GM12878 (cell line): ENCODE measurements around the gene PPP1R14B. TPM values are rescaled to one million over a fixed set of nuclear protein-coding genes. Genes with fewer than 3 reads are reported as not detected.

Experiments used
- ATAC-seq: fragments of 200-7000 bp; cut with Tn5 transposase; 3 replicates; pipeline ENCODE4 v1.9.1; 2020; ENCODE audit warnings: mild to moderate bottlenecking, moderate library complexity
- BruUV-seq: library from RNA; stranded (reverse); fragments of 400-500 nt; replicated peaks from 2 replicates; lab custom pipeline; 2021; lab: Mats Ljungman, UMichigan
- CTCF ChIA-PET: fragments of 300-600 bp; sonication (Branson Sonifier 250); formaldehyde crosslinking; extraction: SDS; loops from one replicate; lab custom pipeline; 2021; ENCODE audit warnings: inconsistent platforms; lab: Yijun Ruan, JAX
- POLR2A ChIA-PET: fragments of 350-600 bp; formaldehyde crosslinking; extraction: SDS; loops from one replicate; lab custom pipeline; 2021; ENCODE audit warnings: inconsistent platforms; lab: Charles Lee
- RAD21 ChIA-PET: fragments of 300-600 bp; sonication (Branson Sonifier 250); formaldehyde crosslinking; loops from one replicate; lab custom pipeline; 2023; ENCODE audit warnings: antibody characterized with exemption; ENCODE audit not compliant: unreplicated experiment; lab: Charles Lee
- SMC1A ChIA-PET: fragments of 300-600 bp; sonication (Branson Sonifier 250); formaldehyde crosslinking; loops from one replicate; lab custom pipeline; 2023; ENCODE audit not compliant: unreplicated experiment, uncharacterized antibody; lab: Charles Lee
- DNase-seq: peaks from one replicate; pipeline ENCODE4 v3.0.0-alpha.2; 2011; ENCODE audit warnings: low read depth, low spot score
- FAIRE-seq: peaks from 3 replicates; lab custom pipeline; 2011; peaks lifted over from hg19 to GRCh38; lab: Jason Lieb, UNC
- H2AFZ ChIP-seq: 2 replicates; pipeline ENCODE4 v1.6.0; 2011; ENCODE audit warnings: low read depth, low read length, control low read depth; ENCODE audit not compliant: control insufficient read depth
- H3K27ac ChIP-seq: 2 replicates; pipeline ENCODE4 v1.5.1; 2011; ENCODE audit warnings: control low read depth; ENCODE audit not compliant: control insufficient read depth, insufficient read depth
- H3K27me3 ChIP-seq, 2 experiments: replicated peaks in 1 of 2; 2 replicates each; pipeline versions ENCODE4 v1.6.0 to v1.6.1; 2011; ENCODE audit warnings: low read length in 1 of 2; ENCODE audit not compliant: control insufficient read depth in 2 of 2, insufficient read depth in 2 of 2
- H3K36me3 ChIP-seq, 2 experiments: 2 replicates each; pipeline ENCODE4 v1.5.1; 2011; ENCODE audit warnings: low read length in 1 of 2; ENCODE audit not compliant: control insufficient read depth in 2 of 2, insufficient read depth in 2 of 2
- H3K4me1 ChIP-seq: 2 replicates; pipeline ENCODE4 v1.6.1; 2011; ENCODE audit warnings: mild to moderate bottlenecking, low read length, moderate library complexity, mixed read lengths; ENCODE audit not compliant: control insufficient read depth, insufficient read depth
- H3K4me2 ChIP-seq: 2 replicates; pipeline ENCODE4 v1.6.0; 2011; ENCODE audit warnings: control low read depth; ENCODE audit not compliant: control insufficient read depth, insufficient read depth
- H3K4me3 ChIP-seq: fragments of 200-600 bp; sonication (generic); 2 replicates; pipeline ENCODE4 v1.5.1; 2016
- H3K79me2 ChIP-seq: 2 replicates; pipeline ENCODE4 v1.6.0; 2011; ENCODE audit warnings: low read length; ENCODE audit not compliant: control insufficient read depth, insufficient read depth
- H3K9ac ChIP-seq: 2 replicates; pipeline ENCODE4 v1.8.0; 2011; ENCODE audit warnings: low read length, control low read depth, mixed read lengths; ENCODE audit not compliant: control insufficient read depth, insufficient read depth
- H3K9me3 ChIP-seq: replicated peaks from 3 replicates; pipeline ENCODE4 v1.5.1; 2011; ENCODE audit warnings: mild to moderate bottlenecking, low read length; ENCODE audit not compliant: control insufficient read depth, insufficient read depth
- H4K20me1 ChIP-seq: 2 replicates; pipeline ENCODE4 v1.6.0; 2011; ENCODE audit not compliant: control insufficient read depth, insufficient read depth
- CEBPB ChIP-seq, 2 experiments: fragments of 150-350 bp in 1 of 2; IDR thresholded peaks; 2 replicates each; pipeline ENCODE4 v1.6.1; 2012 to 2014; ENCODE audit warnings: low read depth in 2 of 2, low read length in 2 of 2, borderline replicate concordance in 1 of 2, inconsistent platforms in 1 of 2
- CHD2 ChIP-seq: IDR thresholded peaks from 2 replicates; pipeline ENCODE4 v1.6.1; 2011; ENCODE audit warnings: low read depth, low read length, improper control_type of control experiment, borderline replicate concordance
- PAX5 ChIP-seq: IDR thresholded peaks from 2 replicates; pipeline ENCODE4 v1.6.1; 2011; ENCODE audit warnings: low read depth, low read length, borderline replicate concordance
- PAX8 ChIP-seq: fragments of 450-650 bp; IDR thresholded peaks from 2 replicates; pipeline ENCODE4 v1.6.1; 2017; ENCODE audit warnings: mild to moderate bottlenecking, moderate library complexity
- WGBS: methylation state at CpG from one replicate; pipeline ENCODE4 v1.1.6; 2016; ENCODE audit warnings: low lambda C conversion rate; ENCODE audit not compliant: insufficient replicate concordance, insufficient coverage; ENCODE audit errors: missing lambda C conversion rate; 5-methylcytosine and 5-hydroxymethylcytosine counted together
- in situ Hi-C: fragments of 300-500 bp; cut with MboI; formaldehyde crosslinking; loops from 9 replicates; pipeline ENCODE4 v1.14.3; 2018; ENCODE audit warnings: mixed read lengths
- intact Hi-C: fragments of 100-400 bp; cut with micrococcal nuclease; formaldehyde crosslinking; loops from one replicate; pipeline ENCODE4 v1.14.2; 2022; ENCODE audit not compliant: unreplicated experiment
- polyA plus RNA-seq, 11 experiments: library from polyadenylated mRNA; depleted of rRNA in 4 of 11; unstranded in 6 of 11; stranded (reverse) in 5 of 11; fragments of >200 nt; fragmentation: Nextera tagmentation in 4 of 11; fragmentation: Illumina TruSeq in 1 of 11; extraction: Ambion mirVana in 4 of 11; extraction: Trizol in 1 of 11; gene quantifications; 1 replicate in 1 of 11; 2 replicates in 10 of 11; pipeline versions ENCODE4 v1.2.1 to v1.2.3, GENCODE V29; 2011 to 2016; ENCODE audit warnings: inconsistent platforms in 2 of 11, missing spikeins in 2 of 11, low read depth in 1 of 11
- total RNA-seq, 4 experiments: library from RNA; depleted of rRNA in 3 of 4; stranded (reverse); fragments of >200 nt in 3 of 4; fragmentation: Illumina TruSeq in 1 of 4; extraction: Trizol in 1 of 4; gene quantifications; 2 replicates each; pipeline versions ENCODE4 v1.2.1 to v1.2.3, GENCODE V29; 2013 to 2021
- TF ChIP-seq, protein P1 (sequence below): IDR thresholded peaks from 2 replicates; pipeline ENCODE4 v1.6.1; 2012; ENCODE audit warnings: mild to moderate bottlenecking, low read depth, low read length
- TF ChIP-seq, protein P2 (sequence below), 3 experiments: IDR thresholded peaks in 2 of 3; conservative IDR thresholded peaks in 1 of 3; 2 replicates each; pipeline ENCODE4 v1.5.1; 2011; ENCODE audit warnings: low read depth in 3 of 3, low read length in 3 of 3, mild to moderate bottlenecking in 3 of 3, control low read depth in 2 of 3, moderate library complexity in 2 of 3, inconsistent platforms in 1 of 3, mixed read lengths in 1 of 3; ENCODE audit not compliant: control insufficient read depth in 2 of 3, insufficient read depth in 1 of 3; ENCODE audit errors: extremely low read depth in 1 of 3

Gene PPP1R14B
- total and polyA plus RNA-seq, 10 of the 15 experiments (the other 5 are each of a cell fraction or from before 2014, with no cell fraction given) = 8.4 to 283 (median 124) TPM

DNA sequence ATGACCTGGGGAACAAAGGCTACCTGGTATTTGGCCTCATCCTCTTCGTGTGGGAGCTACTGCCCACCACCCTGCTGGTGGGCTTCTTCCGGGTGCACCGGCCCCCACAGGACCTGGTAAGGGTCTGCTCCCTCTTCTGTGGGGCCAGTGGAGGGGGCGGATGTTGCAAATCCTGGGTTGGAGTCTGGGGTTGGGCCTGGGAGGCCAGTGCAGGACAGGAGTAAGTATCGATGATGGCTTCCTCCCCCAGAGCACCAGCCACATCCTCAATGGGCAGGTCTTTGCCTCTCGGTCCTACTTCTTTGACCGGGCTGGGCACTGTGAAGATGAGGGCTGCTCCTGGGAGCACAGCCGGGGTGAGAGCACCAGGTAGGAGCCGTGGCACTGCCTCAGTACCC, 41.6 kb upstream of the PPP1R14B start (continued):
- TF ChIP-seq, protein P1, sequence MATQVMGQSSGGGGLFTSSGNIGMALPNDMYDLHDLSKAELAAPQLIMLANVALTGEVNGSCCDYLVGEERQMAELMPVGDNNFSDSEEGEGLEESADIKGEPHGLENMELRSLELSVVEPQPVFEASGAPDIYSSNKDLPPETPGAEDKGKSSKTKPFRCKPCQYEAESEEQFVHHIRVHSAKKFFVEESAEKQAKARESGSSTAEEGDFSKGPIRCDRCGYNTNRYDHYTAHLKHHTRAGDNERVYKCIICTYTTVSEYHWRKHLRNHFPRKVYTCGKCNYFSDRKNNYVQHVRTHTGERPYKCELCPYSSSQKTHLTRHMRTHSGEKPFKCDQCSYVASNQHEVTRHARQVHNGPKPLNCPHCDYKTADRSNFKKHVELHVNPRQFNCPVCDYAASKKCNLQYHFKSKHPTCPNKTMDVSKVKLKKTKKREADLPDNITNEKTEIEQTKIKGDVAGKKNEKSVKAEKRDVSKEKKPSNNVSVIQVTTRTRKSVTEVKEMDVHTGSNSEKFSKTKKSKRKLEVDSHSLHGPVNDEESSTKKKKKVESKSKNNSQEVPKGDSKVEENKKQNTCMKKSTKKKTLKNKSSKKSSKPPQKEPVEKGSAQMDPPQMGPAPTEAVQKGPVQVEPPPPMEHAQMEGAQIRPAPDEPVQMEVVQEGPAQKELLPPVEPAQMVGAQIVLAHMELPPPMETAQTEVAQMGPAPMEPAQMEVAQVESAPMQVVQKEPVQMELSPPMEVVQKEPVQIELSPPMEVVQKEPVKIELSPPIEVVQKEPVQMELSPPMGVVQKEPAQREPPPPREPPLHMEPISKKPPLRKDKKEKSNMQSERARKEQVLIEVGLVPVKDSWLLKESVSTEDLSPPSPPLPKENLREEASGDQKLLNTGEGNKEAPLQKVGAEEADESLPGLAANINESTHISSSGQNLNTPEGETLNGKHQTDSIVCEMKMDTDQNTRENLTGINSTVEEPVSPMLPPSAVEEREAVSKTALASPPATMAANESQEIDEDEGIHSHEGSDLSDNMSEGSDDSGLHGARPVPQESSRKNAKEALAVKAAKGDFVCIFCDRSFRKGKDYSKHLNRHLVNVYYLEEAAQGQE = no peak
- no peak for TF ChIP-seq PAX5
- TF ChIP-seq PAX8 = no peak
- TF ChIP-seq, all 136 proteins: peak for 0

DNA sequence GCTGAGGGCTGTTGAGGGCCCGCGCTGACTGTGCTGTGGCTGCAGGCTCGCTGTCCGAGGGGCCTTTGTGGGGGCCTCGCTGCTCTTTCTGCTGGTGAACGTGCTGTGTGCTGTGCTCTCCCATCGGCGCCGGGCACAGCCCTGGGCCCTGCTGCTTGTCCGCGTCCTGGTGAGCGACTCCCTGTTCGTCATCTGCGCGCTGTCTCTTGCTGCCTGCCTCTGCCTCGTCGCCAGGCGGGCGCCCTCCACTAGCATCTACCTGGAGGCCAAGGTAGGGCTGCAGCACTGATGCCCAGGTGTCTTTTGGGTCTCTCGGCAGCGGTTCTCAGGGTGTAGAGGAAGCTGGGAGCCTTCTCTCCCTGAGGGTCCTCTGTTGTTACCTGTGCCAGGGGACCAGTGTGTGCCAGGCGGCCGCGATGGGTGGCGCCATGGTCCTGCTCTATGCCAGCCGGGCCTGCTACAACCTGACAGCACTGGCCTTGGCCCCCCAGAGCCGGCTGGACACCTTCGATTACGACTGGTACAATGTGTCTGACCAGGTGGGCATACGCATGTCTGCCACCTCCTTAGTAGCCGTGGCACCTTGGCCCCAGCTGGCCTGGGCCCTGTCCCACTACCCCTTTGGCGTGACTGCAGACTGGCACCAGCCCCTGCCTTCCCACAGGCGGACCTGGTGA, 41.1 kb upstream of the PPP1R14B start:
- no peak for DNase-seq
- FAIRE-seq = no peak
- 87% methylated on average over 31 of the region's 33 CpGs for WGBS
- POLR2A ChIA-PET = interaction anchor here (0.5 kb wide), 1 partner anchor 602 kb away, joined by 4 read pairs; no protein-coding TSS in a partner anchor
- H2AFZ ChIP-seq = no peak overlapping the region
- in situ Hi-C loops = no loop called here
- SMC1A ChIA-PET = interaction anchor here (1.4 kb wide), 1 partner anchor 82 kb away, joined by 3 read pairs; no protein-coding TSS in a partner anchor
- no peak overlapping the region for H3K4me2 ChIP-seq
- H3K27ac ChIP-seq = no peak overlapping the region
- no peak overlapping the region for H3K4me3 ChIP-seq
- peaks cover under 1 to 5% of the 10 kb centered on the region in 2 experiments for H3K27me3 ChIP-seq
- RAD21 ChIA-PET = no interaction called here
- peaks cover 7% of the 10 kb centered on the region for H3K4me1 ChIP-seq
- CTCF ChIA-PET = interaction anchor here (0.9 to 2.3 kb wide), 3 partner anchors 13 to 83 kb away, joined by 3 to 7 read pairs (median 4); partner anchors contain the start of gene CATSPERZ
- H3K9ac ChIP-seq = no peak overlapping the region
- H4K20me1 ChIP-seq = no peaks in the 10 kb centered on the region
- H3K9me3 ChIP-seq = no peaks in the 10 kb centered on the region
- TF ChIP-seq CEBPB (IDR thresholded peaks at IDR 0.05; ENCODE audit: borderline replicate concordance in 1 of 2, low read depth in 2 of 2, low read length in 2 of 2) (no peak), CHD2 (no peak)
- TF ChIP-seq, protein P2, sequence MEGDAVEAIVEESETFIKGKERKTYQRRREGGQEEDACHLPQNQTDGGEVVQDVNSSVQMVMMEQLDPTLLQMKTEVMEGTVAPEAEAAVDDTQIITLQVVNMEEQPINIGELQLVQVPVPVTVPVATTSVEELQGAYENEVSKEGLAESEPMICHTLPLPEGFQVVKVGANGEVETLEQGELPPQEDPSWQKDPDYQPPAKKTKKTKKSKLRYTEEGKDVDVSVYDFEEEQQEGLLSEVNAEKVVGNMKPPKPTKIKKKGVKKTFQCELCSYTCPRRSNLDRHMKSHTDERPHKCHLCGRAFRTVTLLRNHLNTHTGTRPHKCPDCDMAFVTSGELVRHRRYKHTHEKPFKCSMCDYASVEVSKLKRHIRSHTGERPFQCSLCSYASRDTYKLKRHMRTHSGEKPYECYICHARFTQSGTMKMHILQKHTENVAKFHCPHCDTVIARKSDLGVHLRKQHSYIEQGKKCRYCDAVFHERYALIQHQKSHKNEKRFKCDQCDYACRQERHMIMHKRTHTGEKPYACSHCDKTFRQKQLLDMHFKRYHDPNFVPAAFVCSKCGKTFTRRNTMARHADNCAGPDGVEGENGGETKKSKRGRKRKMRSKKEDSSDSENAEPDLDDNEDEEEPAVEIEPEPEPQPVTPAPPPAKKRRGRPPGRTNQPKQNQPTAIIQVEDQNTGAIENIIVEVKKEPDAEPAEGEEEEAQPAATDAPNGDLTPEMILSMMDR (IDR thresholded peaks at IDR 0.05 in 2 of 3, conservative IDR thresholded peaks at IDR 0.05 in 1 of 3; ENCODE audit: control insufficient read depth in 2 of 3, extremely low read depth in 1 of 3, insufficient read depth in 1 of 3, low read depth in 3 of 3, low read length in 3 of 3) = no peak
- H3K79me2 ChIP-seq = peaks cover 15% of the 10 kb centered on the region
- no peak for ATAC-seq
- no TSS peak for BruUV-seq
- peaks cover 0 to 2% of the 10 kb centered on the region in 2 experiments; a peak in 2 of 4 replicates for H3K36me3 ChIP-seq
- intact Hi-C loops = no loop called here
